K562 (cell line): ENCODE data around the gene ALDH3B2. TPM values are rescaled to one million over a fixed set of nuclear protein-coding genes. Genes with fewer than 3 reads are reported as not detected.

ENCODE experiments used
- CC2D1A ChIP-seq: fragments of 450-650 bp; IDR thresholded peaks from 2 replicates; pipeline ENCODE4 v1.6.1; 2017; ENCODE audit warnings: mild to moderate bottlenecking
- CTBP1 ChIP-seq: fragments of 450-650 bp; IDR thresholded peaks from 2 replicates; pipeline ENCODE4 v1.6.1; 2016; ENCODE audit warnings: borderline replicate concordance
- STAT6 ChIP-seq: sonication (generic); formaldehyde crosslinking; IDR thresholded peaks from 2 replicates; pipeline ENCODE4 v1.8.1; 2023; ENCODE audit warnings: mild to moderate bottlenecking, missing genetic modification reagents
- ZNF274 ChIP-seq: IDR thresholded peaks from 2 replicates; pipeline ENCODE4 v1.6.1; 2011; ENCODE audit warnings: low read depth, mild to moderate bottlenecking, low read length, moderate library complexity, borderline replicate concordance
- polyA plus RNA-seq, 8 experiments: library from polyadenylated mRNA; depleted of rRNA in 4 of 8; stranded (reverse) in 5 of 8; unstranded in 3 of 8; fragments of >200 nt; fragmentation: Nextera tagmentation in 2 of 8; fragmentation: Illumina TruSeq in 1 of 8; extraction: Ambion mirVana in 2 of 8; extraction: Trizol in 1 of 8; gene quantifications; 2 replicates each; pipeline versions ENCODE4 v1.2.1 to v1.2.3, GENCODE V29; 2011 to 2014; ENCODE audit warnings: inconsistent platforms in 1 of 8, missing spikeins in 1 of 8
- total RNA-seq, 7 experiments: library from RNA; depleted of rRNA in 6 of 7; stranded (reverse); fragments of >200 nt in 6 of 7; fragmentation: Illumina TruSeq in 2 of 7; extraction: Trizol in 2 of 7; gene quantifications; 2 replicates each; pipeline versions ENCODE4 v1.2.1 to v1.2.3, GENCODE V29; 2011 to 2021; ENCODE audit warnings: low replicate concordance in 1 of 7

Gene ALDH3B2
- total and polyA plus RNA-seq, 9 of the 15 experiments (the other 6 are each of a cell fraction or from before 2014, with no cell fraction given) = not detected

- TF ChIP-seq STAT6 (CRISPR knock-in tag) = no peak
- no peak for TF ChIP-seq CTBP1
- no peak for TF ChIP-seq ZNF274
- TF ChIP-seq CC2D1A = no peak
- TF ChIP-seq, all 486 proteins: peak for 3
Measured at GRCh38 chr11:67645521-67646461, 28.6 kb downstream of the ALDH3B2 start (continued).
